Spinal cord (tissue), 10 donors: Measurements from ENCODE around the gene PELI2. TPM values are rescaled to one million over a fixed set of nuclear protein-coding genes. Genes with fewer than 3 reads are reported as not detected.
A peak's percentile ranks its signal among the peaks of the same experiment; 100 is the strongest.

Source experiments
- DNase-seq, 6 donors: peaks; one replicate each; pipeline versions ENCODE4 v3.0.0 to v3.0.0-alpha.2; 2013 to 2015; ENCODE audit warnings: low spot score in 6 of 6, low read depth in 4 of 6
- H3K27ac ChIP-seq: one replicate; pipeline ENCODE4 v1.5.1; 2013; ENCODE audit warnings: low read depth, low read length, control low read depth
- H3K27me3 ChIP-seq: one replicate; pipeline ENCODE4 v1.6.1; 2013; ENCODE audit warnings: low read length; ENCODE audit not compliant: control insufficient read depth, insufficient read depth
- H3K36me3 ChIP-seq: one replicate; pipeline ENCODE4 v1.6.1; 2013; ENCODE audit warnings: low read length; ENCODE audit not compliant: control insufficient read depth, insufficient read depth
- H3K4me1 ChIP-seq: one replicate; pipeline ENCODE4 v1.6.1; 2013; ENCODE audit warnings: low read length; ENCODE audit not compliant: control insufficient read depth, insufficient read depth
- H3K4me3 ChIP-seq: one replicate; pipeline ENCODE4 v1.5.1; 2013; ENCODE audit warnings: low read depth, low read length, control low read depth
- H3K9me3 ChIP-seq: one replicate; pipeline ENCODE4 v1.6.1; 2013; ENCODE audit warnings: low read length; ENCODE audit not compliant: control insufficient read depth, insufficient read depth
- WGBS: methylation state at CpG from one replicate; pipeline ENCODE4 v1.1.5; 2013; ENCODE audit warnings: missing lambda C conversion rate; ENCODE audit not compliant: insufficient coverage; 5-methylcytosine and 5-hydroxymethylcytosine counted together
- polyA plus RNA-seq, 2 donors: library from polyadenylated mRNA; unstranded; fragments of 120-200 nt; gene quantifications; one replicate each; pipeline ENCODE4 v1.2.1, GENCODE V29; 2013; ENCODE audit not compliant: insufficient read length in 2 of 2
- total RNA-seq, 2 donors: library from RNA; depleted of rRNA in 1 of 2; stranded (reverse); fragments of 120-200 nt in 1 of 2; fragments of >200 nt in 1 of 2; gene quantifications; one replicate each; pipeline versions ENCODE4 v1.2.3 to v1.2.4, GENCODE V29; 2013 to 2014
- donor health status: healthy.

PELI2 gene
- total and polyA plus RNA-seq, 4 donors: 8.5 to 20.3 (median 12.9) TPM

GRCh38 chr14:56094076-56094475, 24.1 kb upstream of the PELI2 start:
- no peak overlapping the region for H3K4me3 ChIP-seq
- H3K4me1 ChIP-seq: no peaks in the 10 kb centered on the region
- no peaks in the 10 kb centered on the region for H3K27me3 ChIP-seq
- WGBS: no CpG with 5 or more reads among the region's 4 CpGs
- H3K27ac ChIP-seq: no peak overlapping the region
- DNase-seq: no peak
- no peaks in the 10 kb centered on the region for H3K36me3 ChIP-seq
- no peaks in the 10 kb centered on the region for H3K9me3 ChIP-seq

GRCh38 chr14:56098021-56098420, 20.2 kb upstream of the PELI2 start:
- DNase-seq: no peak
- no peaks in the 10 kb centered on the region for H3K4me1 ChIP-seq
- H3K27me3 ChIP-seq: no peaks in the 10 kb centered on the region
- H3K4me3 ChIP-seq: no peak overlapping the region
- no peaks in the 10 kb centered on the region for H3K9me3 ChIP-seq
- no peak overlapping the region for H3K27ac ChIP-seq
- 88% methylated on average over 1 of the region's 1 CpG for WGBS
- no peaks in the 10 kb centered on the region for H3K36me3 ChIP-seq

DNA sequence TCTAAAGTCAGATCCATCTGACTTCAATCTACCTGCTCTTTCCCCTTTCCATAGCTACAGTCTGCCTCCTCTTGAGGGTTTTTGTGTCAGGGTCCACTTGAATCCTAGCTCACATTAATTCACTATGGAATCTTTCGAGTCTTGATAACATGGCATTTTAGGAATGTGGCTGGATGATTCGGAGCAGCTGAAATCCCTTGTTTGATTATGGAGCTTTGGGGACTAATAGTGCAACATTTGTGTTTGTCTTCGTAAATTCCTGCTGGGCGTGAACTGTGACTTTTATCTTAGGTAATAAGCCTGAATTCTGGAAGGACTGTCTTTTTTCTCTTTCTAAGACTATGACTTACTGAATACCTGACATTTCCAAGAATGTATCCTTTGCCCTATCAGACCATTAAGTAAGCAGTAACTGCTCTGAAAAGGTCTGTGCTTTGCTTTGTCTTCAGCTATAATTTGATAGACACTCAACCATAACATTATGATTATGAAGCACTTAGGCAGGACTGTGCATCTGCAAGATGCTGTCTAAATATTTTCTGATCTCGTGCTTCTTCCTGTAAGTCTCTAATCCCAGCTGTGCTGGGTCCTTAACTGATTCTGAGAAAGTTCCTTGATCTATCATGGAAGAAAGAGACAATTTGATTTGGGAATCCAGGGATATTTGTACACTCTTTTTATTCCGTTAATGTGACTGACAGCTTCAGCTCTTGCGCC, 19.0 kb upstream of the PELI2 start:
- no peak for DNase-seq
- no peaks in the 10 kb centered on the region for H3K27me3 ChIP-seq
- WGBS: 73% methylated on average over 4 of the region's 7 CpGs
- no peak overlapping the region for H3K4me3 ChIP-seq
- no peak overlapping the region for H3K27ac ChIP-seq
- no peaks in the 10 kb centered on the region for H3K4me1 ChIP-seq
- no peaks in the 10 kb centered on the region for H3K9me3 ChIP-seq
- no peaks in the 10 kb centered on the region for H3K36me3 ChIP-seq

DNA sequence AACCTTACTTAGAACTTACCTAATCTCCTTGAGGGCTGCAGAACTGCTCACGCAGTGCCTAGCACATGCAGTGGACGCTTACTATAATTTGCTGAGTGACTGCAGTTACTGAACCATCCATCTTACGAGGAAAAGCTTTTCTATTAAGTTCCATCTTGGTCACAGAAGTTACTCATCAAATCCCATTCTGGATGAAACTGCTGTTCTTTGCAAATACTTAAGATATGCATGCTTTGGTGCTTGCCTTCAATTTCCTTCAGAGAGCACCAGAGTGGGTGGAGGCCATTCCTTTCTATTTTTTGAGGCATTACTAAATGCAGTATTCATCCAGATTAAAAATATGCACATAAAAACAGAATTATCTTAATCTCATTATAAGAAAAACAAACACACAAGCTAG, 17.7 kb upstream of the PELI2 start:
- Histone ChIP-seq H3K36me3 (no peaks in the 10 kb centered on the region), H3K4me1 (no peaks in the 10 kb centered on the region), H3K27ac (no peak overlapping the region), H3K27me3 (no peaks in the 10 kb centered on the region), H3K4me3 (no peak overlapping the region), H3K9me3 (no peaks in the 10 kb centered on the region)
- no peak for DNase-seq
- WGBS: 53% methylated on average over 3 of the region's 3 CpGs

DNA sequence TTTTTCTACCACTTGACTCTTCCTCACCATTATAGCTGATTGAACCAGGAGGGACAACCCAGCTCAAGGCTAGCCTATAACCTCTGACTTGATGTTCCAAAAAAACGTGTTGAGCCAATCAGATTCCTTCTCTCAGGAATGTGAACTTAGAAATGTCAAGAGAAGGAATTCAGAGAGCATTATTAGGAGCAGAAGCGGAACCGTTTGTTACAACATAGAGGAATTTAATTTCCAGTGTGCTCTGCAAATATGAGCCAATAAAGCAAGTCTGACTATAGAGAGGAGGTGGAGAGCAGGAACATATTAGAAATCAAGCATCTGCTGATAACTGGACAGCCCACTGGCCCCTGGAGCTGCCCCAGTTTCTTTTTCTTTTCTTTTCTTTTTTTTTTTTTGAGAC, 15.3 kb upstream of the PELI2 start:
- 83% methylated on average over 2 of the region's 3 CpGs for WGBS
- no peak overlapping the region for H3K4me3 ChIP-seq
- no peaks in the 10 kb centered on the region for H3K36me3 ChIP-seq
- H3K27me3 ChIP-seq: no peaks in the 10 kb centered on the region
- H3K9me3 ChIP-seq: no peaks in the 10 kb centered on the region
- DNase-seq: no peak
- no peak overlapping the region for H3K27ac ChIP-seq
- no peaks in the 10 kb centered on the region for H3K4me1 ChIP-seq

GRCh38 chr14:56107615-56108014, 10.6 kb upstream of the PELI2 start:
- Histone ChIP-seq H3K27ac (no peak overlapping the region), H3K36me3 (no peaks in the 10 kb centered on the region), H3K4me3 (no peak overlapping the region), H3K4me1 (no peaks in the 10 kb centered on the region), H3K27me3 (no peaks in the 10 kb centered on the region), H3K9me3 (no peaks in the 10 kb centered on the region)
- 60% methylated on average over 3 of the region's 5 CpGs for WGBS
- no peak for DNase-seq

DNA sequence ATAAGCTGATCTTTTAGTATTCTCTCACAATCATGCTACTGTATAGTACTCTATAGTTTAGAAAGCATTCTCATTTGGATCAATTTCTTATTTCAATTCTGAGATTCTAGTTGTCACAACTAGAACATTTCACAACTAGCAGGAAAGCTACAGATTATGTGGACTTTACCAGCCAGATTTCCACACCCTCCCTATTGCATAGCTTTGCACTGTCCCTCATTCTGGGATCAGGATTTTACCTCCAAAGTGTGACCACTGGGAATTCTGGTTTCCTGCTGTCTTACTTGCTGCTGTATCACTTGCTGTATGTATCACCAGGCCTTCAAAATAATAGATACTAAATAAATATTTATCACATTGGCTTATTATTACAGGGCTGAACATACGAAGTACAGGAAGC, 10.2 kb upstream of the PELI2 start:
- no peaks in the 10 kb centered on the region for H3K27me3 ChIP-seq
- no peak overlapping the region for H3K27ac ChIP-seq
- no peaks in the 10 kb centered on the region for H3K4me1 ChIP-seq
- H3K9me3 ChIP-seq: no peaks in the 10 kb centered on the region
- DNase-seq: no peak
- no peaks in the 10 kb centered on the region for H3K36me3 ChIP-seq
- H3K4me3 ChIP-seq: no peak overlapping the region
- WGBS: no CpG with 5 or more reads among the region's 1 CpG

DNA sequence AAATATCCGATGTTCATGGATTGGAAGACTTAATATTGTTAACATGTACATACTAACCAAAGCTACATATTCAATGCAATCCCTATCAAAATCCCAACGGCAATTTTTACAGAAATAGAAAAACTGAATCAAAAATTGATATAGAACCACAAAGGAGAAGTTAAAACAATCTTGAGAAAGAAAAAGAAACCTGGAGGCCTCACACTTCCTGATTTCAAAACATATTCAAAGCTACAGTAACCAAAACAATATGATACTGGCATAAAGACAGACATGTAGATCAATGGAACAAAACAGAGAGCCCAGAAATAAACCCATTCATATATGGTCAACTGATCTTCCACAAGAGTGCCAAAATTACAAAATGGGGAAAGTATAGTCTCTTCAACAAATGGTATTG, 5.4 kb upstream of the PELI2 start:
- Histone ChIP-seq H3K27ac (no peak overlapping the region), H3K36me3 (no peaks in the 10 kb centered on the region), H3K27me3 (no peaks in the 10 kb centered on the region), H3K4me1 (peaks cover 3% of the 10 kb centered on the region), H3K4me3 (no peak overlapping the region), H3K9me3 (no peaks in the 10 kb centered on the region)
- no peak for DNase-seq
- no CpG with 5 or more reads among the region's 2 CpGs for WGBS

GRCh38 chr14:56115334-56115870, 2.8 kb upstream of the PELI2 start:
- Histone ChIP-seq H3K4me3 (no peak overlapping the region), H3K9me3 (no peaks in the 10 kb centered on the region), H3K4me1 (peaks cover 4% of the 10 kb centered on the region), H3K27me3 (no peaks in the 10 kb centered on the region), H3K36me3 (no peaks in the 10 kb centered on the region), H3K27ac (no peak overlapping the region)
- 88% methylated on average over 1 of the region's 3 CpGs for WGBS
- DNase-seq: peak in 1 of 6 donors; percentile 72
